OCI-LY3 (cell line): Measurements from ENCODE around the gene TMEM119.

Experiments used
- EZH2phosphoT487 ChIP-seq: fragments of 200-600 bp; shearing (Covaris generic); IDR thresholded peaks from 2 replicates; pipeline ENCODE4 v1.6.1; 2018; ENCODE audit warnings: antibody characterized with exemption, mixed run types, low read depth
- TF ChIP-seq, protein P1 (sequence below): fragments of 200-600, 300-600 bp; sonication (generic); IDR thresholded peaks from 2 replicates; pipeline ENCODE4 v1.5.1; 2014; ENCODE audit warnings: antibody characterized with exemption, low read length, low read depth

DNA sequence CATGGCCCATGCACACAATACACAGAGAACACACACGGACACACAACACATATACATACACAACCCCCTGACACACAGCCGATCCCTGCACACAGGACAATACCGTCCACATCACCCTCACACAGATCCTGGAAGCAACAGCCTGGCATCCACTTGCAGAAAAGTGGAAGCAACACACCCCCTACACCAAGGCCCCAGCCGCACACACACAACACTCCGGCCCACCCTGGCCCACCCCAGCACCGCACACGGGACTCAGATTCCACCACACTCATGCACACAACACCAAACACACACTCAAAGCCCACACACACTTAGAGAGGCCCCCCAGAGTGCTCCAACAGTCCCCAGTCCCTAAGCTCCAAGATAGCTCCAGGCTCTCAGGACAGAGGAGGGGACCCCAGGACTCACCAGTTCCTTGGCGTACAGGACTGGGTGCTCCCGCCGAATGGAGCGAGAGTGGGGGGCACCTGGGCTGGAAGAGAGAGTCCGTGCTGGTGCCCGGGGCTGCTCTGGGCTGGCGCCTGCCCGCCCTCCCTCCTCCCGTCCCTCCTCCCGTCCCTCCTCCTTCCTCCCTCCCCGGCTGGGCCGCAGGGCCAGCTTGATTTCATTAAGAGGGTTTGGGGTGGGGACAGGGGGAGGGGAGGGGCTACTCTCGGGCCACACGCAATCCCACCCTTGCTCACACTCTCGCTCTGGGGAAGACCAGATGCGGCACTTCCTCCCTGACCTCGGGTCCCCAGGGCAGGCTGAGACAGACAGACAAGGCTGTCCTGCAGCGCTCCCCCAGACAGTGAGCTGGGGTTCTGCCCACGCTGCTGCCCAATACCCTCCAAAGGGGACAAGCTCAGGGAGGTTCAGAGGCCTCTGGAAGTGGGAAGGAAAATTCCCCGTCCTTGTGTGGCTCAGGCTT is at the start of gene TMEM119:
- TF ChIP-seq, protein P1, sequence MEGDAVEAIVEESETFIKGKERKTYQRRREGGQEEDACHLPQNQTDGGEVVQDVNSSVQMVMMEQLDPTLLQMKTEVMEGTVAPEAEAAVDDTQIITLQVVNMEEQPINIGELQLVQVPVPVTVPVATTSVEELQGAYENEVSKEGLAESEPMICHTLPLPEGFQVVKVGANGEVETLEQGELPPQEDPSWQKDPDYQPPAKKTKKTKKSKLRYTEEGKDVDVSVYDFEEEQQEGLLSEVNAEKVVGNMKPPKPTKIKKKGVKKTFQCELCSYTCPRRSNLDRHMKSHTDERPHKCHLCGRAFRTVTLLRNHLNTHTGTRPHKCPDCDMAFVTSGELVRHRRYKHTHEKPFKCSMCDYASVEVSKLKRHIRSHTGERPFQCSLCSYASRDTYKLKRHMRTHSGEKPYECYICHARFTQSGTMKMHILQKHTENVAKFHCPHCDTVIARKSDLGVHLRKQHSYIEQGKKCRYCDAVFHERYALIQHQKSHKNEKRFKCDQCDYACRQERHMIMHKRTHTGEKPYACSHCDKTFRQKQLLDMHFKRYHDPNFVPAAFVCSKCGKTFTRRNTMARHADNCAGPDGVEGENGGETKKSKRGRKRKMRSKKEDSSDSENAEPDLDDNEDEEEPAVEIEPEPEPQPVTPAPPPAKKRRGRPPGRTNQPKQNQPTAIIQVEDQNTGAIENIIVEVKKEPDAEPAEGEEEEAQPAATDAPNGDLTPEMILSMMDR: no peak
- TF ChIP-seq EZH2phosphoT487: no peak
